IPS-18a (cell line): Measurements from ENCODE around the gene ATP10A.

ENCODE experiments used
- H3K27ac ChIP-seq: one replicate; pipeline ENCODE4 v1.5.1; 2013; ENCODE audit warnings: low read length
- H3K27me3 ChIP-seq: one replicate; pipeline ENCODE4 v1.6.1; 2013; ENCODE audit warnings: mild to moderate bottlenecking, low read length; ENCODE audit not compliant: control insufficient read depth, insufficient read depth
- H3K36me3 ChIP-seq: one replicate; pipeline ENCODE4 v1.6.1; 2013; ENCODE audit warnings: low read depth, low read length; ENCODE audit not compliant: control insufficient read depth
- H3K4me1 ChIP-seq: one replicate; pipeline ENCODE4 v1.6.1; 2013; ENCODE audit warnings: low read depth, low read length; ENCODE audit not compliant: control insufficient read depth
- H3K4me3 ChIP-seq: one replicate; pipeline ENCODE4 v1.5.1; 2013; ENCODE audit warnings: low read length
- H3K9ac ChIP-seq: one replicate; pipeline ENCODE4 v1.6.1; 2013; ENCODE audit warnings: mild to moderate bottlenecking, low read length, moderate library complexity
- H3K9me3 ChIP-seq: one replicate; pipeline ENCODE4 v1.6.1; 2013; ENCODE audit warnings: low read depth, low read length; ENCODE audit not compliant: control insufficient read depth

ATP10A gene

GRCh38 chr15:25805031-25805430 lies 58.1 kb downstream of the ATP10A start:
- peaks cover 3% of the 10 kb centered on the region for H3K4me1 ChIP-seq
- no peak overlapping the region for H3K27ac ChIP-seq
- H3K4me3 ChIP-seq = no peak overlapping the region
- no peaks in the 10 kb centered on the region for H3K9me3 ChIP-seq
- no peaks in the 10 kb centered on the region for H3K27me3 ChIP-seq
- H3K9ac ChIP-seq = no peak overlapping the region
- no peaks in the 10 kb centered on the region for H3K36me3 ChIP-seq

- no peaks in the 10 kb centered on the region for H3K36me3 ChIP-seq
- no peaks in the 10 kb centered on the region for H3K9me3 ChIP-seq
- no peak overlapping the region for H3K27ac ChIP-seq
- no peak overlapping the region for H3K4me3 ChIP-seq
- H3K4me1 ChIP-seq = peaks cover 7% of the 10 kb centered on the region
- H3K9ac ChIP-seq = no peak overlapping the region
- no peaks in the 10 kb centered on the region for H3K27me3 ChIP-seq
Measured at GRCh38 chr15:25804451-25804850, 58.7 kb downstream of the ATP10A start.

GRCh38 chr15:25803541-25803940 lies 59.6 kb downstream of the ATP10A start:
- Histone ChIP-seq H3K4me3 (no peak overlapping the region), H3K9me3 (no peaks in the 10 kb centered on the region), H3K27ac (no peak overlapping the region), H3K9ac (no peak overlapping the region), H3K36me3 (no peaks in the 10 kb centered on the region), H3K4me1 (peaks cover 7% of the 10 kb centered on the region), H3K27me3 (no peaks in the 10 kb centered on the region)

- Histone ChIP-seq H3K27me3 (no peaks in the 10 kb centered on the region), H3K36me3 (no peaks in the 10 kb centered on the region), H3K9me3 (no peaks in the 10 kb centered on the region), H3K4me1 (peaks cover 7% of the 10 kb centered on the region), H3K9ac (no peak overlapping the region), H3K27ac (no peak overlapping the region), H3K4me3 (no peak overlapping the region)
Measured at GRCh38 chr15:25803036-25803435, 60.1 kb downstream of the ATP10A start.

- no peaks in the 10 kb centered on the region for H3K9me3 ChIP-seq
- no peak overlapping the region for H3K4me3 ChIP-seq
- H3K36me3 ChIP-seq = no peaks in the 10 kb centered on the region
- H3K9ac ChIP-seq = no peak overlapping the region
- H3K27ac ChIP-seq = no peak overlapping the region
- H3K4me1 ChIP-seq = peaks cover 7% of the 10 kb centered on the region
- no peaks in the 10 kb centered on the region for H3K27me3 ChIP-seq
Measured at GRCh38 chr15:25802285-25802830, 60.8 kb downstream of the ATP10A start.

GRCh38 chr15:25801586-25802284 lies 61.4 kb downstream of the ATP10A start:
- no peak overlapping the region for H3K27ac ChIP-seq

GRCh38 chr15:25800761-25801515 lies 62.2 kb downstream of the ATP10A start:
- no peak overlapping the region for H3K9ac ChIP-seq
- no peaks in the 10 kb centered on the region for H3K27me3 ChIP-seq
- peaks cover 7% of the 10 kb centered on the region for H3K4me1 ChIP-seq
- no peaks in the 10 kb centered on the region for H3K9me3 ChIP-seq
- no peak overlapping the region for H3K27ac ChIP-seq
- no peak overlapping the region for H3K4me3 ChIP-seq
- no peaks in the 10 kb centered on the region for H3K36me3 ChIP-seq

More at GRCh38 chr15:25801586-25802284, 61.4 kb downstream of the ATP10A start:
- Histone ChIP-seq H3K27me3 (no peaks in the 10 kb centered on the region), H3K9ac (no peak overlapping the region), H3K36me3 (no peaks in the 10 kb centered on the region), H3K4me3 (no peak overlapping the region), H3K4me1 (peaks cover 7% of the 10 kb centered on the region), H3K9me3 (no peaks in the 10 kb centered on the region)

- no peaks in the 10 kb centered on the region for H3K27me3 ChIP-seq
- H3K9ac ChIP-seq = no peak overlapping the region
- H3K36me3 ChIP-seq = no peaks in the 10 kb centered on the region
- H3K4me1 ChIP-seq = peaks cover 7% of the 10 kb centered on the region
- H3K9me3 ChIP-seq = no peaks in the 10 kb centered on the region
- H3K27ac ChIP-seq = no peak overlapping the region
- H3K4me3 ChIP-seq = no peak overlapping the region
Measured at GRCh38 chr15:25799906-25800700, 63.0 kb downstream of the ATP10A start.

- peaks cover 7% of the 10 kb centered on the region for H3K4me1 ChIP-seq
- no peak overlapping the region for H3K27ac ChIP-seq
- H3K4me3 ChIP-seq = no peak overlapping the region
- H3K9ac ChIP-seq = no peak overlapping the region
- H3K27me3 ChIP-seq = no peaks in the 10 kb centered on the region
- H3K9me3 ChIP-seq = no peaks in the 10 kb centered on the region
- H3K36me3 ChIP-seq = no peaks in the 10 kb centered on the region
Measured at GRCh38 chr15:25797936-25798901, 64.9 kb downstream of the ATP10A start.

GRCh38 chr15:25797511-25797935 lies 65.6 kb downstream of the ATP10A start:
- Histone ChIP-seq H3K4me1 (peaks cover 7% of the 10 kb centered on the region), H3K9me3 (no peaks in the 10 kb centered on the region), H3K9ac (no peak overlapping the region), H3K27me3 (no peaks in the 10 kb centered on the region), H3K4me3 (no peak overlapping the region), H3K36me3 (no peaks in the 10 kb centered on the region), H3K27ac (no peak overlapping the region)
